ENCODE measurements around the gene DNAJC18. TPM values are rescaled to one million over a fixed set of nuclear protein-coding genes. Genes with fewer than 3 reads are reported as not detected.

DNAJC18 gene
- total RNA-seq, 1 experiment from 2014 or later, result 4.4 TPM

- Histone ChIP-seq H2AFZ (ENCODE audit: low read length) (no peak overlapping the region), H3K4me1 (ENCODE audit: insufficient read depth, low read length) (peaks cover 9% of the 10 kb centered on the region), H3K9me2 (replicated peaks; ENCODE audit: low read length) (no peaks in the 10 kb centered on the region), H3K9ac (ENCODE audit: low read length) (no peak overlapping the region), H3K79me2 (ENCODE audit: low read length) (no peaks in the 10 kb centered on the region), H4K20me1 (ENCODE audit: low read length) (no peaks in the 10 kb centered on the region), H3K27me3 (ENCODE audit: low read length) (no peaks in the 10 kb centered on the region), H3F3A (ENCODE audit: low read length, unreplicated experiment) (no peaks in the 10 kb centered on the region), H3K4me3 (ENCODE audit: low read length) (no peak overlapping the region), H3K9me3 (ENCODE audit: low read length) (no peaks in the 10 kb centered on the region), H3K36me3 (ENCODE audit: low read depth, low read length) (no peaks in the 10 kb centered on the region), H3K4me2 (ENCODE audit: low read length) (no peak overlapping the region), H3K27ac (ENCODE audit: low read length) (no peak overlapping the region)
- DNase-seq, result no peak
- intact Hi-C loops (cut with micrococcal nuclease), result loop anchor here (5.0 kb wide), 1 partner anchor 77 kb away; no protein-coding TSS in a partner anchor
- ATAC-seq, result no peak
- no TSS peak for BruUV-seq (replicated peaks)
- POLR2A ChIA-PET (ENCODE audit: unreplicated experiment), result no interaction called here
- TF ChIP-seq EZH2phosphoT487 (IDR thresholded peaks at IDR 0.05; ENCODE audit: borderline replicate concordance, low read length), result no peak
- TF ChIP-seq EZH2 (IDR thresholded peaks at IDR 0.05; ENCODE audit: low read length, unreplicated experiment), result no peak
- CTCF ChIA-PET, result no interaction called here
These were observed 3.6 kb downstream of the DNAJC18 start for GRCh38 chr5:139435676-139436075.

DNA sequence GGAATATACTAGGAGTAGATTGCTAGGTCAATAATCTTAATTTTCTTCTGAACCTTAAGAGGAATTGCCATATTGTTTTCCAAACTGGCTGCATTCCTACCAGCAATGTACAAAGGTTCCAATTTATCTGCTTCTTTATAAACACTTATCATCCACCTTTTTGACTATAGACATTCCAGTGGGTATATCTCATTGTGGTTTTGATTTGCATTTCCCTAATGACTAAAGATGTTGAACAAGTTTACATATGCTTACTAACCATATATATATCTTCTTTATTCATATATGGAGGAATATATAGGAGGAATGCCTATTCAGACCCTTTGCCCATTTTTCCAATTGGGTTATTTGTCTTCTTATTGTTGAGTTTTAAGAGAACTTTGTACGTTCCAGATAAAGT, 7.6 kb downstream of the DNAJC18 start:
- Histone ChIP-seq H3K36me3 (ENCODE audit: low read depth, low read length) (no peaks in the 10 kb centered on the region), H3K4me1 (ENCODE audit: insufficient read depth, low read length) (no peaks in the 10 kb centered on the region), H3K9me2 (replicated peaks; ENCODE audit: low read length) (no peaks in the 10 kb centered on the region), H2AFZ (ENCODE audit: low read length) (no peak overlapping the region), H3K4me3 (ENCODE audit: low read length) (no peak overlapping the region), H3K4me2 (ENCODE audit: low read length) (no peak overlapping the region), H3K27ac (ENCODE audit: low read length) (no peak overlapping the region), H3K27me3 (ENCODE audit: low read length) (no peaks in the 10 kb centered on the region), H3K9ac (ENCODE audit: low read length) (no peak overlapping the region), H3K9me3 (ENCODE audit: low read length) (no peaks in the 10 kb centered on the region), H4K20me1 (ENCODE audit: low read length) (no peaks in the 10 kb centered on the region), H3F3A (ENCODE audit: low read length, unreplicated experiment) (no peaks in the 10 kb centered on the region), H3K79me2 (ENCODE audit: low read length) (no peaks in the 10 kb centered on the region)
- DNase-seq (no peak), ATAC-seq (no peak)
- no TSS peak for BruUV-seq (replicated peaks)
- no peak for TF ChIP-seq EZH2phosphoT487 (IDR thresholded peaks at IDR 0.05; ENCODE audit: borderline replicate concordance, low read length)
- TF ChIP-seq, protein P1, sequence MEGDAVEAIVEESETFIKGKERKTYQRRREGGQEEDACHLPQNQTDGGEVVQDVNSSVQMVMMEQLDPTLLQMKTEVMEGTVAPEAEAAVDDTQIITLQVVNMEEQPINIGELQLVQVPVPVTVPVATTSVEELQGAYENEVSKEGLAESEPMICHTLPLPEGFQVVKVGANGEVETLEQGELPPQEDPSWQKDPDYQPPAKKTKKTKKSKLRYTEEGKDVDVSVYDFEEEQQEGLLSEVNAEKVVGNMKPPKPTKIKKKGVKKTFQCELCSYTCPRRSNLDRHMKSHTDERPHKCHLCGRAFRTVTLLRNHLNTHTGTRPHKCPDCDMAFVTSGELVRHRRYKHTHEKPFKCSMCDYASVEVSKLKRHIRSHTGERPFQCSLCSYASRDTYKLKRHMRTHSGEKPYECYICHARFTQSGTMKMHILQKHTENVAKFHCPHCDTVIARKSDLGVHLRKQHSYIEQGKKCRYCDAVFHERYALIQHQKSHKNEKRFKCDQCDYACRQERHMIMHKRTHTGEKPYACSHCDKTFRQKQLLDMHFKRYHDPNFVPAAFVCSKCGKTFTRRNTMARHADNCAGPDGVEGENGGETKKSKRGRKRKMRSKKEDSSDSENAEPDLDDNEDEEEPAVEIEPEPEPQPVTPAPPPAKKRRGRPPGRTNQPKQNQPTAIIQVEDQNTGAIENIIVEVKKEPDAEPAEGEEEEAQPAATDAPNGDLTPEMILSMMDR (conservative IDR thresholded peaks at IDR 0.05; ENCODE audit: low read depth, low read length), result no peak
- TF ChIP-seq EZH2 (IDR thresholded peaks at IDR 0.05; ENCODE audit: low read length, unreplicated experiment), result no peak
- POLR2A ChIA-PET (ENCODE audit: unreplicated experiment), result no interaction called here
- intact Hi-C loops (cut with micrococcal nuclease), result no loop called here
- CTCF ChIA-PET, result no interaction called here

DNA sequence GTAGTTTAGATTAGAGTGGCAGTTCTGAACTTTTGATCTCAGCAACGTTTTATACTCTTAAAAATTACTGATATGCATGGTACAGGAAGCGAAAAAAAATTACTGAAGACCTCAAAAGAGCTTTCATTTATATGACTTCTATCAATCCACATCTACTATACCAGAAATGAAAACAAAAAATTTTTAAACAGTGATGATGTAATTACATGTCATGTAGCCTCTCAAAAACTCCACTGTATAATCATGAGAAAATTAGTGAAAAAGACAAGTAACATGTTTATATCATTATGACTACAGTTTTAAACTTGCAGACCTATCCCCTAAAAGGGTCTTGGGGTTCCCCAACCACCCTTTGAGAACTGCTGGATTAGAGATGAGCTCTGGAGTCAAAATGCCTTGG, 9.3 kb downstream of the DNAJC18 start:
- Histone ChIP-seq H3K27ac (ENCODE audit: low read length) (no peak overlapping the region), H3K79me2 (ENCODE audit: low read length) (no peaks in the 10 kb centered on the region), H3K4me2 (ENCODE audit: low read length) (no peak overlapping the region), H3K9ac (ENCODE audit: low read length) (no peak overlapping the region), H2AFZ (ENCODE audit: low read length) (no peak overlapping the region), H3K9me3 (ENCODE audit: low read length) (no peaks in the 10 kb centered on the region), H3K27me3 (ENCODE audit: low read length) (no peaks in the 10 kb centered on the region), H3K4me1 (ENCODE audit: insufficient read depth, low read length) (no peaks in the 10 kb centered on the region), H3K9me2 (replicated peaks; ENCODE audit: low read length) (no peaks in the 10 kb centered on the region), H3K4me3 (ENCODE audit: low read length) (no peak overlapping the region), H3K36me3 (ENCODE audit: low read depth, low read length) (no peaks in the 10 kb centered on the region), H3F3A (ENCODE audit: low read length, unreplicated experiment) (no peaks in the 10 kb centered on the region), H4K20me1 (ENCODE audit: low read length) (no peaks in the 10 kb centered on the region)
- TF ChIP-seq EZH2 (IDR thresholded peaks at IDR 0.05; ENCODE audit: low read length, unreplicated experiment), result no peak
- TF ChIP-seq EZH2phosphoT487 (IDR thresholded peaks at IDR 0.05; ENCODE audit: borderline replicate concordance, low read length), result no peak
- TF ChIP-seq, protein P1 (conservative IDR thresholded peaks at IDR 0.05; ENCODE audit: low read depth, low read length), result no peak
- no peak for ATAC-seq
- intact Hi-C loops (cut with micrococcal nuclease), result no loop called here
- ChIA-PET POLR2A (ENCODE audit: unreplicated experiment) (no interaction called here), CTCF (no interaction called here)
- BruUV-seq (replicated peaks), result no TSS peak
- no peak for DNase-seq

Measured in PC-3 (cell line).